ENCODE data around the gene ARL8B. TPM values are rescaled to one million over a fixed set of nuclear protein-coding genes. Genes with fewer than 3 reads are reported as not detected.

Gene ARL8B
- total and polyA plus RNA-seq, 4 donors = 53.9 to 172 (median 105) TPM

DNA sequence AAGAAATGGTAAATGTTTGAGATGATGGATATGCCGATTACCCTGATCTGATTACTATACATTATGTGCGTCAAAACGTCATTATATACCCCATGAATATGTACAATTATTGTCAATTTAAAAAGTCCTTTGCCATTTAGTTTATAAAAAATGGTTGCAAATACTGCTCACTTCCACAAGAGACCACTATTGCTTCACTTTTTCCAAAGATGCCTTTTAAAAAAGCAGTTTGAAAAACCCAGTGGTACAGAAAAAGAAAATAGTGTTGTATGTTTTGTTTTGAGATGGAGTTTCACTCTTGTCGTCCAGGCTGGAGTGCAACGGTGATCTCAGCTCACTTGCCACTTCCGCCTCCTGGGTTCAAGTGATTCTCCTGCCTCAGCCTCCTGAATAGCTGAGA is 104.7 kb downstream of the ARL8B start:
- H3K4me1 ChIP-seq (ENCODE audit: control insufficient read depth, insufficient read depth, low read length) = peaks cover 3% of the 10 kb centered on the region
- H3K36me3 ChIP-seq (ENCODE audit: control insufficient read depth, insufficient read depth, low read length) = peaks cover 3% of the 10 kb centered on the region
- no peaks in the 10 kb centered on the region for H3K9me3 ChIP-seq (ENCODE audit: control insufficient read depth, insufficient read depth, low read length)
- no peaks in the 10 kb centered on the region for H3K27me3 ChIP-seq (ENCODE audit: control insufficient read depth, insufficient read depth, low read length)
- no peak overlapping the region for H3K4me3 ChIP-seq (ENCODE audit: low read depth, low read length)
- WGBS (ENCODE audit: insufficient coverage) = 48% methylated on average over 2 of the region's 6 CpGs
- no peak overlapping the region for H3K27ac ChIP-seq (ENCODE audit: low read depth, low read length)
- DNase-seq (ENCODE audit: low read depth in 4 of 6, low spot score in 6 of 6) = peak in 5 of 6 donors; percentile 17 to 87 (median 45)

DNA sequence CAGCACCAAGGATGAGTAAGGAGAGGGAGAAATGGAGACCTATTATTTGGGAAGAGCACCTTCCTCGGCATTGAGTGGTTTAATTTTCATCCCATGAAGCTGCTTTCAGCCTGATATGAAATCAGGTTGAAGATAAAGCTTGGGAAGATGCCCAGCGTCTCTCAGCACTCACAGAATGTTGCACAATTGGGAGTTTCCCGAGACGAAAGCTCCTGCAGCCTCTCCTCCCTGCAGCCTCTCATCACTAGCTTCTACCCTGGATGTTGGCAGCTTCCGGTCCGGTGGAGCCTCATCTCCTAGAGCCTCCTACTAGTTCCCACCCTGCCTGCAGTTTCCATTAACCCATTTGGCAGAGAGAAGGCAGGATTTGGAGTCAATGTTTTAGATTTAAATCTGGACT is 105.7 kb downstream of the ARL8B start:
- peaks cover 5% of the 10 kb centered on the region for H3K4me1 ChIP-seq (ENCODE audit: control insufficient read depth, insufficient read depth, low read length)
- no peak overlapping the region for H3K4me3 ChIP-seq (ENCODE audit: low read depth, low read length)
- DNase-seq (ENCODE audit: low read depth in 4 of 6, low spot score in 6 of 6) = no peak
- H3K27ac ChIP-seq (ENCODE audit: low read depth, low read length) = no peak overlapping the region
- 79% methylated on average over 4 of the region's 6 CpGs for WGBS (ENCODE audit: insufficient coverage)
- H3K27me3 ChIP-seq (ENCODE audit: control insufficient read depth, insufficient read depth, low read length) = no peaks in the 10 kb centered on the region
- H3K36me3 ChIP-seq (ENCODE audit: control insufficient read depth, insufficient read depth, low read length) = no peaks in the 10 kb centered on the region
- no peaks in the 10 kb centered on the region for H3K9me3 ChIP-seq (ENCODE audit: control insufficient read depth, insufficient read depth, low read length)

- no peak overlapping the region for H3K4me3 ChIP-seq (ENCODE audit: low read depth, low read length)
- no peak for DNase-seq (ENCODE audit: low read depth in 4 of 6, low spot score in 6 of 6)
- no peaks in the 10 kb centered on the region for H3K27me3 ChIP-seq (ENCODE audit: control insufficient read depth, insufficient read depth, low read length)
- no peaks in the 10 kb centered on the region for H3K9me3 ChIP-seq (ENCODE audit: control insufficient read depth, insufficient read depth, low read length)
- WGBS (ENCODE audit: insufficient coverage) = 100% methylated on average over 1 of the region's 2 CpGs
- no peaks in the 10 kb centered on the region for H3K36me3 ChIP-seq (ENCODE audit: control insufficient read depth, insufficient read depth, low read length)
- H3K27ac ChIP-seq (ENCODE audit: low read depth, low read length) = no peak overlapping the region
- H3K4me1 ChIP-seq (ENCODE audit: control insufficient read depth, insufficient read depth, low read length) = peaks cover 5% of the 10 kb centered on the region
Observed at GRCh38 chr3:5229414-5229813, 107.3 kb downstream of the ARL8B start.

Small RNA genes lying within 50 kb of the gene (small RNA-seq; reads per million reads assigned to genes)
- gene AC090955.1 (ENCODE audit: low replicate concordance) (not detected), gene RF00019 (ENCODE audit: low replicate concordance) (not detected)

Other genes starting within 250 kb of the ARL8B start
- gene BHLHE40, start 142.9 kb upstream of the ARL8B start, total RNA-seq = 10 to 100 TPM; 33.6 to 41.7 TPM
- 10 to 100 TPM; 14.5 to 44.3 TPM for gene BHLHE40, start 142.9 kb upstream of the ARL8B start, polyA plus RNA-seq (ENCODE audit: insufficient read length in 2 of 2)
- 10 to 100 TPM in 1 of 2 donors, 1 to 10 TPM in 1; 7.9 to 16.0 TPM for gene EDEM1, start 65.4 kb downstream of the ARL8B start, total RNA-seq
- gene EDEM1, start 65.4 kb downstream of the ARL8B start, polyA plus RNA-seq (ENCODE audit: insufficient read length in 2 of 2) = 10 to 100 TPM; 10.0 to 12.4 TPM

All from spinal cord (tissue), 10 donors.